Activated T-cell treated with anti-CD3 and anti-CD28 coated beads, Interleukin-2, amount 50 U/mL, for 24 hours (primary cell): Measurements from ENCODE around the gene MYOCD.
"Not testable (repeated sequence)": the region's sequence is repeated elsewhere in the genome, so short reads cannot be mapped to it uniquely, and the experiment has no call there.

ENCODE experiments used
- DNase-seq: peaks from one replicate; pipeline ENCODE4 v3.0.0-alpha.2; 2020
- H3K27ac Mint-ChIP-seq: 2 replicates; pipeline ENCODE4 v1.8.0; 2020; ENCODE audit warnings: mild to moderate bottlenecking, mixed read lengths
- H3K27me3 Mint-ChIP-seq: 2 replicates; pipeline ENCODE4 v1.8.0; 2020; ENCODE audit warnings: mixed read lengths
- H3K36me3 Mint-ChIP-seq: 2 replicates; pipeline ENCODE4 v1.8.0; 2020; ENCODE audit warnings: low read depth, mixed read lengths
- H3K4me1 Mint-ChIP-seq: 2 replicates; pipeline ENCODE4 v1.8.0; 2020; ENCODE audit warnings: low read depth, mixed read lengths
- H3K4me3 Mint-ChIP-seq: 2 replicates; pipeline ENCODE4 v1.8.0; 2020; ENCODE audit warnings: mild to moderate bottlenecking, moderate library complexity, mixed read lengths
- H3K9me3 Mint-ChIP-seq: 2 replicates; pipeline ENCODE4 v1.8.0; 2020; ENCODE audit warnings: mixed read lengths

MYOCD gene

GRCh38 chr17:12635996-12636395 is 29.7 kb upstream of the MYOCD start:
- not testable (repeated sequence) for H3K9me3 Mint-ChIP-seq, H3K36me3 Mint-ChIP-seq, H3K4me1 Mint-ChIP-seq, H3K4me3 Mint-ChIP-seq, H3K27ac Mint-ChIP-seq, DNase-seq
- peaks cover 11% of the 10 kb centered on the region for H3K27me3 Mint-ChIP-seq

- H3K27ac Mint-ChIP-seq = no peak overlapping the region
- no peaks in the 10 kb centered on the region for H3K9me3 Mint-ChIP-seq
- H3K36me3 Mint-ChIP-seq = no peaks in the 10 kb centered on the region
- H3K4me3 Mint-ChIP-seq = no peak overlapping the region
- peaks cover 11% of the 10 kb centered on the region for H3K27me3 Mint-ChIP-seq
- H3K4me1 Mint-ChIP-seq = no peaks in the 10 kb centered on the region
- no peak for DNase-seq
Observed at GRCh38 chr17:12637015-12637414, 28.7 kb upstream of the MYOCD start.

- Mint-ChIP-seq H3K4me1 (no peaks in the 10 kb centered on the region), H3K9me3 (no peaks in the 10 kb centered on the region), H3K36me3 (no peaks in the 10 kb centered on the region), H3K27me3 (peaks cover 11% of the 10 kb centered on the region), H3K27ac (no peak overlapping the region), H3K4me3 (no peak overlapping the region)
- DNase-seq = no peak
Observed at GRCh38 chr17:12637745-12638651, 27.7 kb upstream of the MYOCD start.

GRCh38 chr17:12640364-12640763 is 25.3 kb upstream of the MYOCD start:
- H3K9me3 Mint-ChIP-seq = peaks cover 5% of the 10 kb centered on the region
- no peak for DNase-seq
- no peak overlapping the region for H3K4me3 Mint-ChIP-seq
- H3K4me1 Mint-ChIP-seq = no peaks in the 10 kb centered on the region
- H3K36me3 Mint-ChIP-seq = no peaks in the 10 kb centered on the region
- peaks cover 7% of the 10 kb centered on the region for H3K27me3 Mint-ChIP-seq
- no peak overlapping the region for H3K27ac Mint-ChIP-seq

GRCh38 chr17:12641084-12641483 is 24.6 kb upstream of the MYOCD start:
- Mint-ChIP-seq H3K36me3 (no peaks in the 10 kb centered on the region), H3K4me3 (no peak overlapping the region), H3K4me1 (no peaks in the 10 kb centered on the region), H3K27ac (no peak overlapping the region), H3K9me3 (peaks cover 5% of the 10 kb centered on the region), H3K27me3 (peaks cover 3% of the 10 kb centered on the region)
- no peak for DNase-seq

- DNase-seq = no peak
- Mint-ChIP-seq H3K36me3 (no peaks in the 10 kb centered on the region), H3K9me3 (peaks cover 5% of the 10 kb centered on the region), H3K4me1 (no peaks in the 10 kb centered on the region), H3K4me3 (no peak overlapping the region), H3K27ac (no peak overlapping the region), H3K27me3 (peaks cover 2% of the 10 kb centered on the region)
Observed at GRCh38 chr17:12642034-12642433, 23.7 kb upstream of the MYOCD start.

- Mint-ChIP-seq H3K36me3 (no peaks in the 10 kb centered on the region), H3K9me3 (peaks cover 5% of the 10 kb centered on the region), H3K27me3 (peaks cover 2% of the 10 kb centered on the region), H3K27ac (no peak overlapping the region), H3K4me1 (no peaks in the 10 kb centered on the region), H3K4me3 (no peak overlapping the region)
- no peak for DNase-seq
Observed at GRCh38 chr17:12643822-12644221, 21.9 kb upstream of the MYOCD start.

GRCh38 chr17:12644623-12645022 is 21.1 kb upstream of the MYOCD start:
- H3K4me1 Mint-ChIP-seq = no peaks in the 10 kb centered on the region
- H3K36me3 Mint-ChIP-seq = no peaks in the 10 kb centered on the region
- H3K9me3 Mint-ChIP-seq = peaks cover 5% of the 10 kb centered on the region
- H3K4me3 Mint-ChIP-seq = no peak overlapping the region
- H3K27ac Mint-ChIP-seq = no peak overlapping the region
- DNase-seq = no peak
- peaks cover 2% of the 10 kb centered on the region for H3K27me3 Mint-ChIP-seq

- Mint-ChIP-seq H3K27me3 (peaks cover 2% of the 10 kb centered on the region), H3K27ac (no peak overlapping the region), H3K36me3 (no peaks in the 10 kb centered on the region), H3K4me3 (no peak overlapping the region), H3K9me3 (peaks cover 5% of the 10 kb centered on the region), H3K4me1 (no peaks in the 10 kb centered on the region)
- DNase-seq = no peak
Observed at GRCh38 chr17:12646761-12647422, 18.8 kb upstream of the MYOCD start.

- DNase-seq = no peak
- H3K4me1 Mint-ChIP-seq = no peaks in the 10 kb centered on the region
- H3K27me3 Mint-ChIP-seq = peaks cover 2% of the 10 kb centered on the region
- no peak overlapping the region for H3K4me3 Mint-ChIP-seq
- H3K36me3 Mint-ChIP-seq = no peaks in the 10 kb centered on the region
- H3K9me3 Mint-ChIP-seq = peaks cover 5% of the 10 kb centered on the region
- no peak overlapping the region for H3K27ac Mint-ChIP-seq
Observed at GRCh38 chr17:12648498-12648897, 17.2 kb upstream of the MYOCD start.

GRCh38 chr17:12655936-12656335 is 9.8 kb upstream of the MYOCD start:
- Mint-ChIP-seq H3K9me3 (no peaks in the 10 kb centered on the region), H3K27me3 (no peaks in the 10 kb centered on the region), H3K27ac (no peak overlapping the region), H3K4me3 (no peak overlapping the region), H3K4me1 (no peaks in the 10 kb centered on the region), H3K36me3 (no peaks in the 10 kb centered on the region)
- no peak for DNase-seq

GRCh38 chr17:12656354-12656753 is 9.3 kb upstream of the MYOCD start:
- no peaks in the 10 kb centered on the region for H3K27me3 Mint-ChIP-seq
- no peak overlapping the region for H3K4me3 Mint-ChIP-seq
- H3K4me1 Mint-ChIP-seq = no peaks in the 10 kb centered on the region
- no peak for DNase-seq
- H3K9me3 Mint-ChIP-seq = no peaks in the 10 kb centered on the region
- H3K36me3 Mint-ChIP-seq = no peaks in the 10 kb centered on the region
- H3K27ac Mint-ChIP-seq = no peak overlapping the region

GRCh38 chr17:12659500-12659899 is 6.2 kb upstream of the MYOCD start:
- H3K27ac Mint-ChIP-seq = no peak overlapping the region
- no peak overlapping the region for H3K4me3 Mint-ChIP-seq
- peaks cover 21% of the 10 kb centered on the region for H3K27me3 Mint-ChIP-seq
- H3K4me1 Mint-ChIP-seq = no peaks in the 10 kb centered on the region
- H3K36me3 Mint-ChIP-seq = no peaks in the 10 kb centered on the region
- no peaks in the 10 kb centered on the region for H3K9me3 Mint-ChIP-seq
- no peak for DNase-seq

- Mint-ChIP-seq H3K9me3 (no peaks in the 10 kb centered on the region), H3K27me3 (peaks cover 68% of the 10 kb centered on the region)
Observed at GRCh38 chr17:12664252-12664651, 1.4 kb upstream of the MYOCD start.

GRCh38 chr17:12664894-12665262 is 812 bp upstream of the MYOCD start:
- Mint-ChIP-seq H3K27ac (no peak overlapping the region), H3K36me3 (no peaks in the 10 kb centered on the region), H3K4me3 (no peak overlapping the region), H3K4me1 (no peaks in the 10 kb centered on the region), H3K9me3 (no peaks in the 10 kb centered on the region), H3K27me3 (peaks cover 71% of the 10 kb centered on the region)
- no peak for DNase-seq

More at GRCh38 chr17:12664252-12664651, 1.4 kb upstream of the MYOCD start:
- no peak for DNase-seq
- Mint-ChIP-seq H3K4me3 (no peak overlapping the region), H3K36me3 (no peaks in the 10 kb centered on the region), H3K27ac (no peak overlapping the region), H3K4me1 (no peaks in the 10 kb centered on the region)
